ENCODE data around the gene KIF26A.

Gene KIF26A

DNA sequence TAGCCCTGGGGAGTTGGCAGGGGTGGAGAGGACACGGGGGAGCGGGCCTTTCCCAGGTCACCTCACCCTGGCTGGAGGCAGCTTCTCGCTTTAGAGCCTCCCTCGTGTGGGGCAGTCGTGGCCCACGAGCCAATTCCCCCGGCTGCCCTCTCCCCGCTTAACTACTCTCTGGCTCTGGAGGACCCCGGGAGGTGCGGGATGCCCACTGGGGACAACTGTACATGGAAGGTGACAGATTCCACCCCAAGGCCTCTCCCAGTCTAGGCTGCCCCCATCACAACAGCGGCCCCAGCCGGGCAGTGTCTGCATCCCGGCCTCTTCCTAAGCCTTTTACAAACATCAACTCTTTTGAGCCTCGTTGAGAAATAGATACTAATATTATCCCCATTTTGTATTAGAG, 78.1 kb downstream of the KIF26A start:
- no peak overlapping the region for H3K27ac ChIP-seq
- CTCF ChIA-PET: no interaction called here
- DNase-seq (ENCODE audit: low spot score): no peak
- TF ChIP-seq, protein P1, sequence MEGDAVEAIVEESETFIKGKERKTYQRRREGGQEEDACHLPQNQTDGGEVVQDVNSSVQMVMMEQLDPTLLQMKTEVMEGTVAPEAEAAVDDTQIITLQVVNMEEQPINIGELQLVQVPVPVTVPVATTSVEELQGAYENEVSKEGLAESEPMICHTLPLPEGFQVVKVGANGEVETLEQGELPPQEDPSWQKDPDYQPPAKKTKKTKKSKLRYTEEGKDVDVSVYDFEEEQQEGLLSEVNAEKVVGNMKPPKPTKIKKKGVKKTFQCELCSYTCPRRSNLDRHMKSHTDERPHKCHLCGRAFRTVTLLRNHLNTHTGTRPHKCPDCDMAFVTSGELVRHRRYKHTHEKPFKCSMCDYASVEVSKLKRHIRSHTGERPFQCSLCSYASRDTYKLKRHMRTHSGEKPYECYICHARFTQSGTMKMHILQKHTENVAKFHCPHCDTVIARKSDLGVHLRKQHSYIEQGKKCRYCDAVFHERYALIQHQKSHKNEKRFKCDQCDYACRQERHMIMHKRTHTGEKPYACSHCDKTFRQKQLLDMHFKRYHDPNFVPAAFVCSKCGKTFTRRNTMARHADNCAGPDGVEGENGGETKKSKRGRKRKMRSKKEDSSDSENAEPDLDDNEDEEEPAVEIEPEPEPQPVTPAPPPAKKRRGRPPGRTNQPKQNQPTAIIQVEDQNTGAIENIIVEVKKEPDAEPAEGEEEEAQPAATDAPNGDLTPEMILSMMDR (conservative IDR thresholded peaks at IDR 0.05; ENCODE audit: low read depth): no peak
- POLR2A ChIA-PET (ENCODE audit: low non-redundant PET): no interaction called here

DNA sequence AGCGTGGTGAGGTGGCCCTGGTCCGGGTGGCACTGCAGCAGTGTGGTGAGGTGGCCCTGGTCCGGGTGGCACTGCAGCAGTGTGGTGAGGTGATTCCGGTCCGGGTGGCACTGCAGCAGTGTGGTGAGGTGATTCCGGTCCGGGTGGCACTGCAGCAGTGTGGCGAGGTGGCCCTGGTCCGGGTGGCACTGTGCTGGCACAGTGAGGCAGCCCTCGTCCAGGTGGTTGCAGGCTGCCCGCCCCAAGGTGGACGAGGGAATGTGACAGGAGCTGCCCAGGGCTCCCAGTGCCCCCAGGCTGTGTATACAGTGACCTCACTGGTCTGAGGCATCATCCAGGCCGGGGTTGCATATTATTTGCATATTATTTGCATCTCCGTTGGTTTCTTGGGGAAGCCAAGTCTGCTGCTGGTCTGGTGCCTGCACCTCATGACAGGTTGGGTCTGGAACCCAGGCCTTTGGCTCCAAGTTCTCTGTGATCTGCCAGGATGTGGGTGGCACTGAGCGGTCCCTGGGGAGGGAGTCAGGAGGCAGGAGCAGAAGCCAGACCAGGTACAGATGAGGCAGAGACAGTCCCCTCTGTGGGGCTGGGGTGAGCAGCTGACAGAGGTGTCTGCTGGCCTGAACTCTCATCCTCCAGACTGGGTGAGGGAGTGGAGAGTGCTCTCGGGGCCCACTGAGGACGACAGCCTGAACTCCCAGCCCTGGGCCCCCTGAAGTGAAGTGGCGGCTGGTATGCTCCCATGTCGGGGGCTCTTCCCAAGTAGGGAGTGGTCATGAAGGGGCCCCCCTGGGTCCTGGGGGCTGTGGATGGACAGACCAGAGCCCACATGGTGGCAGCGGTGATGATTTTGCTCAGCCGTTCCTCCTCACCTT, 79.3 kb downstream of the KIF26A start:
- DNase-seq (ENCODE audit: low spot score): no peak
- ChIA-PET CTCF (no interaction called here), POLR2A (ENCODE audit: low non-redundant PET) (no interaction called here)
- TF ChIP-seq, protein P1 (conservative IDR thresholded peaks at IDR 0.05; ENCODE audit: low read depth): no peak
- no peak overlapping the region for H3K27ac ChIP-seq

GRCh38 chr14:104218361-104219180, 80.2 kb downstream of the KIF26A start:
- TF ChIP-seq, protein P1 (conservative IDR thresholded peaks at IDR 0.05; ENCODE audit: low read depth): no peak
- CTCF ChIA-PET: no interaction called here
- POLR2A ChIA-PET (ENCODE audit: low non-redundant PET): interaction anchor here (0.5 kb wide), 1 partner anchor 101 kb away, joined by 4 read pairs; no protein-coding TSS in a partner anchor
- H3K27ac ChIP-seq: no peak overlapping the region
- no peak for DNase-seq (ENCODE audit: low spot score)

- POLR2A ChIA-PET (ENCODE audit: low non-redundant PET): no interaction called here
These were observed 81.4 kb downstream of the KIF26A start for GRCh38 chr14:104219731-104220214.

DNA sequence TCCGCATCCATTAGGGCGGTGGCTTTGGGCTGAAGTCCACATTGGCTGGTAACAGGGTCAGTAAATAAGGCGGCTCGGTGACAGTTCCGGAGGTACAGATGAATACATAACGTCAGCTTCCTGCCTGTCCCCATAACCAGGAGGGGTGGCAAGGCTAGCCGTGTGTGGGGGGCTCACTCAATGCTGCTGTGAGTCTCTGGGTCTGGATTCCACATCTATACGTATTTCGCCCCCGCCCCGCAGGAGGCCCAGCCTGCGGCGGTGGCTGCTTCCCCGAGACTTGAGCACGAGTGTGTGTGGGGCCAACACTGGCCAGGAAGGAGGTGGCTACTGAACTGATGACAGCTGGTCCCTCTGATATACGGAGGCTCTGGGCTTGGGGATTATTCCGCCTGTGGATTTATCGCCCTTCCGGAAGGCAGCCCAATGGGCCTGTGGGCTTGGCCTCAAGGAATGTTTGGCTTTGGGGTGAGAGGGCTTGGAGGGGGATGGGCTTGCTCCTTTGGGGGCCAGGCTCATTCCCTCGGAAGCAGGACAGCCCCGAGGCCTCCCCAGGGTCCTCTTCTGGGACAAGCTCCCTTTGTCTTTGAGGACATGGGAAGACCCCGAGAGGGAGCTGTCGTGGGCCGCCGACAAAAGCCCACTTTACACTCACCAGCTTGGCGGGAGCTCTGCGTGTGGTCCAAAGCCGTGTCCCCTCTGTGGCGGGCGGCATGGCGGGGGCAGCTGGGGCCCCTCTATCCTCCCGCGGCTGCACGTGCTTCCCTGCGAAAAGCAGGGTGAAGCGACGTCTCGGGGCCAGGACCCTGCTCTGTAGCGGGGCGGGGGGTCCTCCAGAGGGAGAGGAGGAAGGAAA, 82.1 kb downstream of the KIF26A start:
- no peak for DNase-seq (ENCODE audit: low spot score)
- no peak overlapping the region for H3K27ac ChIP-seq

More at GRCh38 chr14:104219731-104220214, 81.4 kb downstream of the KIF26A start:
- H3K27ac ChIP-seq: no peak overlapping the region
- CTCF ChIA-PET: interaction anchor here (0.7 kb wide), 1 partner anchor 236 kb away, joined by 3 read pairs; no protein-coding TSS in a partner anchor
- TF ChIP-seq, protein P1 (conservative IDR thresholded peaks at IDR 0.05; ENCODE audit: low read depth): no peak
- DNase-seq (ENCODE audit: low spot score): no peak

More for the DNA sequence above, 82.1 kb downstream of the KIF26A start:
- CTCF ChIA-PET: no interaction called here
- TF ChIP-seq, protein P1 (conservative IDR thresholded peaks at IDR 0.05; ENCODE audit: low read depth): no peak
- POLR2A ChIA-PET (ENCODE audit: low non-redundant PET): no interaction called here

Measured in RWPE1 (cell line).